Measurements from ENCODE around the gene TRIM41. TPM values are rescaled to one million over a fixed set of nuclear protein-coding genes. Genes with fewer than 3 reads are reported as not detected.
"Not testable (repeated sequence)": the region's sequence is repeated elsewhere in the genome, so short reads cannot be mapped to it uniquely, and the experiment has no call there.

The TRIM41 gene
- total and polyA plus RNA-seq, 2 experiments from 2014 or later = 2.0 to 14.9 TPM

- WGBS (ENCODE audit: low lambda C conversion rate, missing lambda C conversion rate) = 53% methylated on average over 3 of the region's 3 CpGs
Measured at GRCh38 chr5:181207960-181208253, 15.2 kb upstream of the TRIM41 start.

GRCh38 chr5:181209006-181209405, 14.1 kb upstream of the TRIM41 start:
- H3K9me3 ChIP-seq (ENCODE audit: low read depth); H3K79me2 ChIP-seq; H4K20me1 ChIP-seq (ENCODE audit: insufficient read depth, poor library complexity, severe bottlenecking); DNase-seq (ENCODE audit: low spot score); H3K4me3 ChIP-seq; H3K9me2 ChIP-seq (replicated peaks; ENCODE audit: insufficient read depth); H2AFZ ChIP-seq; H3K4me2 ChIP-seq; H3K27ac ChIP-seq; H3K36me3 ChIP-seq (replicated peaks; ENCODE audit: insufficient read depth, low read depth): not testable (repeated sequence)
- Histone ChIP-seq H3K27me3 (peaks cover 16% of the 10 kb centered on the region), H3K4me1 (ENCODE audit: insufficient read depth) (peaks cover 17% of the 10 kb centered on the region)
- 97% methylated on average over 22 of the region's 24 CpGs for WGBS (ENCODE audit: low lambda C conversion rate, missing lambda C conversion rate)

More at GRCh38 chr5:181207960-181208253, 15.2 kb upstream of the TRIM41 start:
- no peaks in the 10 kb centered on the region for H3K79me2 ChIP-seq
- no peak for TF ChIP-seq CTCF (IDR thresholded peaks at IDR 0.05; ENCODE audit: poor library complexity)
- TF ChIP-seq EZH2 (IDR thresholded peaks at IDR 0.05; ENCODE audit: borderline replicate concordance) = no peak
- TF ChIP-seq EZH2phosphoT487 (IDR thresholded peaks at IDR 0.05; ENCODE audit: low read depth, severe bottlenecking, unreplicated experiment) = no peak
- H3K27ac ChIP-seq = no peak overlapping the region
- peak overlapping the region; percentile 100 for H3K4me2 ChIP-seq
- H3K27me3 ChIP-seq = peaks cover 22% of the 10 kb centered on the region
- H4K20me1 ChIP-seq (ENCODE audit: insufficient read depth, poor library complexity, severe bottlenecking) = no peaks in the 10 kb centered on the region
- no peaks in the 10 kb centered on the region for H3K9me3 ChIP-seq (ENCODE audit: low read depth)
- DNase-seq (ENCODE audit: low spot score) = no peak
- H3K4me3 ChIP-seq = no peak overlapping the region
- H3K36me3 ChIP-seq (replicated peaks; ENCODE audit: insufficient read depth, low read depth) = no peaks in the 10 kb centered on the region
- no peak overlapping the region for H2AFZ ChIP-seq
- no peaks in the 10 kb centered on the region for H3K9me2 ChIP-seq (replicated peaks; ENCODE audit: insufficient read depth)
- peaks cover 20% of the 10 kb centered on the region for H3K4me1 ChIP-seq (ENCODE audit: insufficient read depth)

GRCh38 chr5:181210148-181210547, 12.9 kb upstream of the TRIM41 start:
- H3K79me2 ChIP-seq; H3K27ac ChIP-seq; H3K4me1 ChIP-seq (ENCODE audit: insufficient read depth); H4K20me1 ChIP-seq (ENCODE audit: insufficient read depth, poor library complexity, severe bottlenecking); H3K9me2 ChIP-seq (replicated peaks; ENCODE audit: insufficient read depth); H3K36me3 ChIP-seq (replicated peaks; ENCODE audit: insufficient read depth, low read depth); DNase-seq (ENCODE audit: low spot score); H2AFZ ChIP-seq; H3K4me2 ChIP-seq; H3K4me3 ChIP-seq; H3K9me3 ChIP-seq (ENCODE audit: low read depth): not testable (repeated sequence)
- H3K27me3 ChIP-seq = peaks cover 11% of the 10 kb centered on the region
- WGBS (ENCODE audit: low lambda C conversion rate, missing lambda C conversion rate) = 83% methylated on average over 11 of the region's 11 CpGs

- not testable (repeated sequence) for H3K27me3 ChIP-seq; H3K27ac ChIP-seq; H3K4me1 ChIP-seq (ENCODE audit: insufficient read depth); H3K36me3 ChIP-seq (replicated peaks; ENCODE audit: insufficient read depth, low read depth); DNase-seq (ENCODE audit: low spot score); H3K9me3 ChIP-seq (ENCODE audit: low read depth); H3K9me2 ChIP-seq (replicated peaks; ENCODE audit: insufficient read depth); H3K4me2 ChIP-seq; H3K4me3 ChIP-seq; H2AFZ ChIP-seq; H3K79me2 ChIP-seq; H4K20me1 ChIP-seq (ENCODE audit: insufficient read depth, poor library complexity, severe bottlenecking)
- 84% methylated on average over 17 of the region's 17 CpGs for WGBS (ENCODE audit: low lambda C conversion rate, missing lambda C conversion rate)
Measured at GRCh38 chr5:181210698-181211097, 12.4 kb upstream of the TRIM41 start.

- 44% methylated on average over 7 of the region's 7 CpGs for WGBS (ENCODE audit: low lambda C conversion rate, missing lambda C conversion rate)
- H3K27ac ChIP-seq = no peak overlapping the region
- no peak overlapping the region for H3K4me2 ChIP-seq
- no peaks in the 10 kb centered on the region for H3K9me3 ChIP-seq (ENCODE audit: low read depth)
- no peaks in the 10 kb centered on the region for H3K4me1 ChIP-seq (ENCODE audit: insufficient read depth)
- TF ChIP-seq EZH2 (IDR thresholded peaks at IDR 0.05; ENCODE audit: borderline replicate concordance) = no peak
- no peak for TF ChIP-seq CTCF (IDR thresholded peaks at IDR 0.05; ENCODE audit: poor library complexity)
- TF ChIP-seq EZH2phosphoT487 (IDR thresholded peaks at IDR 0.05; ENCODE audit: low read depth, severe bottlenecking, unreplicated experiment) = no peak
- no peaks in the 10 kb centered on the region for H3K36me3 ChIP-seq (replicated peaks; ENCODE audit: insufficient read depth, low read depth)
- no peaks in the 10 kb centered on the region for H3K79me2 ChIP-seq
- DNase-seq (ENCODE audit: low spot score) = no peak
- no peaks in the 10 kb centered on the region for H3K9me2 ChIP-seq (replicated peaks; ENCODE audit: insufficient read depth)
- no peak overlapping the region for H3K4me3 ChIP-seq
- no peak overlapping the region for H2AFZ ChIP-seq
- H4K20me1 ChIP-seq (ENCODE audit: insufficient read depth, poor library complexity, severe bottlenecking) = no peaks in the 10 kb centered on the region
- H3K27me3 ChIP-seq = peaks cover 4% of the 10 kb centered on the region
Measured at GRCh38 chr5:181211208-181211607, 11.9 kb upstream of the TRIM41 start.
